ENCODE data around the gene MLH1. TPM values are rescaled to one million over a fixed set of nuclear protein-coding genes. Genes with fewer than 3 reads are reported as not detected.
"Not testable (repeated sequence)": the region's sequence is repeated elsewhere in the genome, so short reads cannot be mapped to it uniquely, and the experiment has no call there.

MLH1 gene
- 33.7 TPM for polyA plus RNA-seq (2013, experiment 1 of 2; ENCODE audit: insufficient read length)
- polyA plus RNA-seq (2013, experiment 2 of 2; ENCODE audit: insufficient read length): 33.9 TPM

- DNase-seq: peak; percentile 100
These were observed at the start of gene MLH1 for GRCh38 chr3:36993326-36994283. Gene MLH1, plus strand, starts transcription at chr3:36993518. Its CDS starts 30 bp downstream, at chr3:36993548.

- no peak for DNase-seq
These were observed 49.7 kb upstream of the MLH1 start for GRCh38 chr3:36943601-36944000.

- peak; percentile 60 for DNase-seq
These were observed 49.2 kb upstream of the MLH1 start for GRCh38 chr3:36944012-36944640.

GRCh38 chr3:36944641-36945270, 48.6 kb upstream of the MLH1 start, which contains the start of gene TRANK1:
Gene TRANK1, minus strand, starts transcription at chr3:36945054. Its CDS starts 245 bp downstream, at chr3:36944809.
- DNase-seq: peak; percentile 62

GRCh38 chr3:36945333-36945980, 47.9 kb upstream of the MLH1 start:
- DNase-seq: no peak

GRCh38 chr3:36947814-36948213, 45.5 kb upstream of the MLH1 start:
- not testable (repeated sequence) for DNase-seq

- DNase-seq: no peak
These were observed 38.7 kb upstream of the MLH1 start for GRCh38 chr3:36954452-36955134.

GRCh38 chr3:36956155-36956554, 37.2 kb upstream of the MLH1 start:
- DNase-seq: no peak

GRCh38 chr3:36957063-36957462, 36.3 kb upstream of the MLH1 start:
- no peak for DNase-seq

- peak; percentile 40 for DNase-seq
These were observed 35.2 kb upstream of the MLH1 start for GRCh38 chr3:36957862-36958686.

GRCh38 chr3:36959821-36960220, 33.5 kb upstream of the MLH1 start:
- DNase-seq: peak; percentile 3

GRCh38 chr3:36960502-36960901, 32.8 kb upstream of the MLH1 start:
- no peak for DNase-seq

- DNase-seq: not testable (repeated sequence)
These were observed 30.3 kb upstream of the MLH1 start for GRCh38 chr3:36963008-36963407.

GRCh38 chr3:36964331-36964730, 29.0 kb upstream of the MLH1 start:
- no peak for DNase-seq

GRCh38 chr3:36964817-36965216, 28.5 kb upstream of the MLH1 start:
- no peak for DNase-seq

GRCh38 chr3:36965440-36965839, 27.9 kb upstream of the MLH1 start:
- no peak for DNase-seq

- no peak for DNase-seq
These were observed 24.2 kb upstream of the MLH1 start for GRCh38 chr3:36969085-36969484.

GRCh38 chr3:36969540-36970432, 23.5 kb upstream of the MLH1 start:
- DNase-seq: peak; percentile 9

GRCh38 chr3:36972163-36972562, 21.2 kb upstream of the MLH1 start:
- DNase-seq: no peak

- DNase-seq: no peak
These were observed 20.2 kb upstream of the MLH1 start for GRCh38 chr3:36973139-36973538.

Data from fibroblast of skin of scalp (primary cell).